GM18907 (cell line): ENCODE measurements around the gene CGRRF1.

Source experiments
- ATAC-seq: cut with Tn5 transposase; IDR thresholded peaks from one replicate; pipeline ENCODE4 v1.9.1; 2021; ENCODE audit warnings: mild to moderate bottlenecking, moderate library complexity; ENCODE audit not compliant: unreplicated experiment

The CGRRF1 gene

DNA sequence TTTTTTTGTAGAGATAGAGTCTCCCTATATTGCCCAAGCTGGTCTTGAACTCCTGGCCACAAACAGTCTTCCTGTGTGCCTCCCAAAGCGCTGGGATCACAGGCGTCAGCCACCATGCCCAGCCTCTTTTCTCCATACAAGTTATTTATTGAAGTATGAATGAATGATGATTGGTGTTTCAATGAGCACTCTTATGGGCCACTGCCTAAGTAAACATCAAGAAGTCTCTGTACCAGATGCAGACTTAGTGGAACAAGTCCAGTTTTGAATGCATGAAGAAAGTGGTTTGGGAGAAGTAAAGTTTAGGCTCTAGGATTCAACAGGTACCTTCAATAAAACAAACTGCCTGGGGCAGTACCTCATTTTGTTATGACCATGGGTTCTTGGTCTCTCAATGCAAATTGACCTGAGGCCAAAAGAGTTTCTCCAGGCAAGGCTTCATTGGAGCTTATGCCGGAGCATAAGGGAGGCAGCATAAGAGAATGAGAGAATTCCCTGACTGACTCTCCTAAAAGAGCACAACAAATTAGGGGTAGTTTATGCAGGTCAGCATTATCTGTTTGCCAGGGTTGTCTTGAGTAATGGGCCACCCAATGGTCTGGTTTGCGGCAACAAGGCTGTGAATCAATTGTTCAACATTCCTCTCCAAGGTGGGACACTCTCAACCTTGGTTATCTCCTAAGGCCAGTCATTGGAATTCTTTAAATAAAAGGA is 19.8 kb upstream of the CGRRF1 start:
- no peak for ATAC-seq

DNA sequence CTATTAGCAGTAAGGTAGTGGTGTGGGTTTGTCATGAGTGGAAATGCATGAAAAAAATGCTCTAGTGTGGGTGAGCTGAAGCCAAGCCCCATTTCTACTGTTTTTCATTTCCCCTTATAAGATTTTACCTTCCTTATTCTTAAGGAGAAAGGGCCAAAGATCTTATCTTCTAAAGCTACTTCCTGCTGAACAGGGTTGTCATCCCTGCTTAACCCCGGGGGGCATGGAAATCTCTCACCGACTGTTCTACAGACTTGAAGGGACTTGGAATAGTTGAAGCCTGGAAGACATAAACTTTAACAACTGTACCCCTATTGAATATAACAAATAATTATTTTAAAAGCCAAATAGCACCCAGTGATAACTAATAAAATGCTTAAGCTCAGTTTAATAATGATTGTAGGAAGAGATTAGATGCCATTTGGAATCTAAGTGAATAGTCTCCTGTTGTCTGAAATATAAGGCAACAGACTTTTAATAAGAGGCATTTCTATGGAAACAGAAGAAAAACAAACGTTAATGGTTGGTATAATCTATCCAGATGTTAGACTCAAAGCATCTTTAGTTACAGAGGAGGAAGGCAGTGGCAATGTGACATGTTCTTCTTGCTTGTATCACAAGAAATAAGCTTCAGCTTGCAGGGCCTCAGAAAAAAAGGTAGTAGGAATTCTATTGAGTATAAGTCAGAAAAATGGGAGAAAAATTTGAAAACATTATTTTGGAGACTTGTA is 19.1 kb upstream of the CGRRF1 start:
- ATAC-seq = no peak

DNA sequence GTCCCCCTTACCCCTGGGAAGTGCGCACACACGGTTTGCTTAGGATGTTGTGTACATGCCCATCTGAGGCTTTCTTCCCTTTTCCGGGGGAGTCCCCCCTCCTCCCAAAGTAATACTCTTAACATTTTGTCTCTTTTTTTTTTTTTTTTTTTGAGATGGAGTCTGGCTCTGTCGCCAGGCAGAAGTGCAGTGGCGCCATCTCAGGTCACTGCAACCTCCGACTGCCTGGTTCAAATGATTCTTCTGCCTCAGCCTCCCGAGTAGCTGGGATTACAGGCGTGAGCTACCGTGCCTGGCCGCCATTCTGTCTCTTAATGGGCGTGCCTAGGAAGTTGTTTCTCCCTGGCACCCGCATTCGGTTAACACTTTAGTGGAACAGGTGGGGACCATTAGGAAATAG is 16.4 kb upstream of the CGRRF1 start:
- no peak for ATAC-seq

DNA sequence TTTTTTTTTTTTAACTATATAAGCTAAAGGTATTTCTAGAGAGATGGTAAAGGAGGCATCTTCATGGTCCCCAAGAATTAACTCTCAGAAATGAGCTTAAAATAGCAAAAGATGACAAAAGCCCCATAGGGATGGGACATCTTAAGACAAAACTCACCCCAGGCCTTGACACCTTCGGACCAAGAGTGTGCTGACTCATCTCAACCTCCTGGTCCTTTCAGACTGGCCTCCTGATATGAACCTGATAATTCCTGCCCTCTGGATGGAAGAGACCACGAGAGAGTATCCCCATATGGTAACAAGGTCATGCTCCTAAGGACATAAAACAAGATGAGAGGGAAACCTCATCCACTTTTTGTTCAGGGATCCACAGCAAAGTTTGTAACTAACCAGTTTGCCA is 12.5 kb upstream of the CGRRF1 start:
- no peak for ATAC-seq

DNA sequence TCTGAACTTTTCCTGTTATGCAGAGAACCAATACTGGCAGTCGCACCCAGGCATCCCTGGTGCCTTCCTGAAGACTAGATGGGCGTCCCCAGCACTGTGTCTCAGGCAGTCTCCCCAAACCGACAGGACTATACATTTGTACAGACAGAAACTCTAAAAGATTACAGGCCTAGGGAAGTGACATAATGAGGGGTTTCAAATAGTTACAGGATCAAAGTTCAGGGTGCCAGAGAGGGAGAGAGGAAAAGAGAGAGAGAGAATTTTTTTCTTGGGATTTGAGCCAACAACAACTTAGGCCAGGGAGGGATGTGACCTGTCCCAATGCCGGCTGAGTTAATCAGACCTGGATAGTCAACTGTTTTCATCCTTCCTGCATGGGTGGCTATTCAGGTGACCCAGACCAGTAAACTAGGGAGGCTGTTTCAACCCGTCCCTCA is 11.6 kb upstream of the CGRRF1 start:
- no peak for ATAC-seq

DNA sequence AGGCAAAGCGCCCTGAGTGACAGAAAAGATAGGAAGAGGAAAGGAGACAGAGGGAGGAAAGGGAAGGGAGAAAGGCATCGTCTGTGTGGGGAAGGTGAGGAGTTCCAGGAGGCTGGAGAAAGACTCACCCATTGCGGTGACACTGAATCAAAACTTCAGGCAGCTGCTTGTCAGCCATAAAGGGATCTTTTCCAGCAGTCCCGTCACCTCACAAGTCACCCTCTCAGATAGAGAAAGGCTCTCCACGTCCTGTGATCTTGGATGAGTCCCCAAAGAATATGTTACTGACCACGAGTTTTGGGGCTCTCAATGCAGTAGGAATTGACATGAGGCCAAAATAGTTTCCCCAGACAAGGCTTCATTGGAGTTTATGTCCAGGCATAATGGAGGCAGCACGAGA is 11.1 kb upstream of the CGRRF1 start:
- ATAC-seq = no peak

DNA sequence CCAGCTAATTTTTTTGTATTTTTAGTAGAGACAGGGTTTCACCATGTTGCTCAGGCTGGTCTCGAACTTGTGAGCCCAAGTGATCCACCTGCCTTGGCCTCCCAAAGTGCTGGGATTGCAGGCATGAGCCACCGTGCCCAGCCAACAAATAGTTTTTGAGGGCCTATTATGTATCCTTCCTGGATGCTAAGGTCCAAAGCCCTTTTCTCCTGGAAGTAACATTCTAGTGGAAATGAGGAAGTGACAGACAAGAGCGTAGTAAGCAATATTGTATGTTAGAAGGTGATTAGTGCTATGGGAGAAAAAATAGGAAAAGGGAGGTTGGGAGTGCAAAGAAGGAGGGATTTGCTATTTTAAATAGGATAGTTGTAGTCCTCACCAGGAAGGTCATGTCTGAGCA is 9.0 kb upstream of the CGRRF1 start:
- ATAC-seq = no peak

DNA sequence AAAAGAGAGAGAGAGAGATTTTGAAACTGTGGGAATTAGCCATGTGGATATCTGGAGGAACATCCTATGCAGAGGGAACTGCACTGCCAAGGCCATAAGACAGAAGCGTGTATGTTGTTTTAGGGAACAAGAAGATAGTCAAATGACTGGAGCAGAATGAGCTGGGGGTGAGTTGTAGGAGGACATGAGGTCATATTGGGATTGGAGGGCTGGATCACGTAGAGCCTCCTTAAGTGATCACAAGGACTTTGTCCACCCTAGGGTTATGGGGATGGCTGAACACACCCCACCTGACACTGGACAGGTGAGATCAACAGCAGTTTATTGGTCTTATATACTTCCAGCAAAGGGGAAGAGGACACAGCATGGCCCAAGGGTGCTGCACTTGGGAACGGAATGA is 8.2 kb upstream of the CGRRF1 start:
- no peak for ATAC-seq

DNA sequence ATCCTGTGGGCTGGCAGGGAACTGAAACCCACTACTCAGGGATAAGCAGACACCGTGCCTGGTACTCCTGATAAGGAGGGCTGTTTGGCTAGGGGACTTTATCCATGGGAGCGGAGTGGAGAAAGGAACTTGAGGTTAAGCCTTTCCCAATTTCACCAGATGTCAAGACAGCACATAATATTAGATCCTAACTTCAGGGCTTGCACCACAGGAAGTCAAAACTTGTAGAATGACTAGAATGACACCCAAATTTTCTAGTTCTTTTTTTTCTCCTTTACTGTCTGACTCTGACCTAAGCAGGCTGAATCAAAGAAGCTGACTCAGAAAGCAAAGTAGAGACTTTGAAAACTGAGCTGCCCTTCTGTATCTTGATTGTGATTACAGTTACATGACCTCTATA is 7.1 kb upstream of the CGRRF1 start:
- ATAC-seq = no peak

DNA sequence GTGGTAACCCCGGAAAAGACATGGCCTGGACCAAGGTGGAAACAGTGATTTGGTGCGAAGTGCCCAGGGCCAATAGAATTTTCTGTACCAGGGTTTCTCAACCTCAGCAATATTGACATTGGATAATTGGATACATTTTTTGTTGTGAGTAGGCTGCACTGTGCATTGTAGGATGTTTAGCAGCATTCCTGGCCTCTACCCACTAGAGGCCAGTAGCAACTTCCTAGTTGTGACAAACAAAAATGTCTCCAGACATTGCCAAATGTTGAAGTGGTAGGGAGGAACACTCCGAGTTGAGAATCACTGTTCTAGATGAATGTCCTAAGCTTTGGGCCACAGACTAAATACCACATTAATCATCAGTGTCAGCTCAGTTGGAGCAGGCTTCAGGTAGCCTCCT is 6.2 kb upstream of the CGRRF1 start:
- ATAC-seq = no peak

DNA sequence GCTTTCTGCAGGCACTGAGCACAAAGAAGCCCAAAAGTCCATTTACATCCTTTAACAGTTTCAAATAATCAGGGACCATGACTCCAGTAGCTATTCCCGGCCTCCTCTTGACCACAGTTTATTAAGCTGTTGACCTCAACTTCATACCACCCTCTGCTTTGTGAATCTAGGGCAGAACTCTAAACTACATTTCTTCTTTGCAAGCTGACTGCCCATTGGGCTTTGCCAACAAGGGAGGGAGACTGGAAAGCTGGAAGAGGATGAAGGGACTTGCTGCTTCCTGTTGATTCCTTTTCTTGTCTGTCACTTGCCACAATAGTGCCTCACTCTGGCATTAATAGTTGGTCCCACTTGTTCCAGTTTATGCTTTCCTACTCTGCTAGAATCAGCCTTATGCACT is 2.7 kb downstream of the CGRRF1 start:
- no peak for ATAC-seq

DNA sequence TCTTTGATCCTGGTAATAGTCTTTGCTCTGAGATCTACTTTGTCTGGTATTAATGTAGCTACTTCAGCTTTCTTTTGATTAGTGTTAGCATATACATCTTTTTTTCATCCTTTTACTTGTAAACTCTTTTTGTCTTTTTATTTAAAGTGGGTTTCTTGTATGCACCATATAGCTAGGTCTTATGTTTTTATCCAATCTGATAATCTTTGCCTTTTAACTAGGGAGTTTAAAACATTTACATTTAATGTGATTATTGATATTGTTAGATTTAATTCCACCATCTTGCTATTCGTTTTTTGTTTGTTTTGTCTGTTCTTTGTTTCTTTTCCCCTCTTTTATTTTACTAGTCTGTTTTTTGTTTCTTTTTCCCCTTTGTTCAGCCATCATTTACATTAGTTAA is 6.0 kb downstream of the CGRRF1 start:
- no peak for ATAC-seq

DNA sequence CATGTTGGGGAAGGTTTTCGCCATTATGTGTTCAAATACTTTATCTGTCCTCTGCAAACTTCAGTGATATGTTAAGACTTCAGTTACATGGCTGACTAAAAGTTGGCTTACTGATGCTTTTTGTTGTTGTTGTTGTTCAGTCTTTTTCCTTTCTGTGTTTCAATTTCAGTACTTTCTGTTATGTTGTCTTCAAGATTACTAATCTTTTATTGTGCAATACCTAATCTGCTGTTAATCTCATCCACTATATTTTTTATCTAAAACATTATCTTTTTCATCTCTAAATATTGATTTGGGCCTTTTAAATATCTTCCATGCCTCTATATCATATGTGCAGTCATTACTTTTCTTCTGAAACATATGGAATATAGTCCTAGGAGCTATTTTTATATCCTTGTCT is 7.0 kb downstream of the CGRRF1 start:
- ATAC-seq = no peak

DNA sequence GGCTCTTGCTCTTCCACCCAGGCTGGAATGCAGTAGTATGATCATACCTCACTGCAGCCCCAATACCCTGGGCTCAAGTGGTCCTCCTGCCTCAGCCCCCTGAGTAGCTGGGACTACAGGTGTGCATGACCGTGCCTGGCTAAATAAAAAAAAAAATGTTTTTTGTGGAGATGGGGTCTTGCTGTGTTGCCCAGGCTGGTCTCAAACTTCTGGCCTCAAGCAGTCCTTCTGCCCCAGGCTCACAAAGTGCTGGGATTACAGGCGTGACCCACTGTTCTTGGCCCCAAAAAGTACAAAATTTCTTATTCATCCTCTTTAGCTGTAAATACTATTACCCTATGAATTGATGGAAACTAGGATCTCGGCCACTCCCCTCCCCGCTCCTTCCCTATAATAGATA is 14.7 kb downstream of the CGRRF1 start:
- ATAC-seq = no peak

DNA sequence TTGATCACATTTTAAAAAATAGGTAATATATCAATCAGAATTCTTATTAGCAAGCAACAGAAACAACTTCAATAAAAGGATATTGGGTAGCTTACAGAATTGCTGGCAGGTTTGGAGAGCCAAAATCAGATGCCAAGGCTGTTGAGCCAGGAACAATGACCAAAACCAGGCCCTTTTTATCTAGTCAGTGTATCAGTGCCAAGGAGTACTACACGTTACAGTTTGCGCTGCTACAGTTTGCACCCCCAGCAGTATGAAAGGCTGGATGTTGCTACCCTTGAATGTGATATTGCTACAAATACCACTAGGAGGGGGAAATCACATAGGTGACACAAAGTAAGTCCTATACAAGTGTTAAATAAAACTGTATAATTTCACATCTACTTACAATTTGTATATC is 19.3 kb downstream of the CGRRF1 start:
- ATAC-seq = no peak

DNA sequence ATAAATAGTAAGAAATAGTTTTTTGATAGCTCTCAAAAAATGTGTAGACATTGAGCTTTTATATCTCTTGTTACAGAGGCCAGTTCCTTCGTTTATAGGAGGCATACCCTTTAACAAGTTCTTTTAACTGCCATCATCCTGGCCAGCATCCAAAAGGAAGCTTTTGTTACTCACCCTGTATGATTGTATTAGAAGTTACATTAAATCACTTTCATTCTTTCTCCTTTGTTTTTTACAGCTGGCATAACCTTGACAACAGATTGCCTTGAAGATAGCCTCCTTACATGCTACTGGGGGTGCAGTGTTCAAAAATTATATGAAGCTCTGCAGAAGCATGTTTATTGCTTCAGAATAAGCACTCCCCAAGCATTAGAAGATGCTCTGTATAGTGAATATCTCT is 20.1 kb downstream of the CGRRF1 start:
- no peak for ATAC-seq

DNA sequence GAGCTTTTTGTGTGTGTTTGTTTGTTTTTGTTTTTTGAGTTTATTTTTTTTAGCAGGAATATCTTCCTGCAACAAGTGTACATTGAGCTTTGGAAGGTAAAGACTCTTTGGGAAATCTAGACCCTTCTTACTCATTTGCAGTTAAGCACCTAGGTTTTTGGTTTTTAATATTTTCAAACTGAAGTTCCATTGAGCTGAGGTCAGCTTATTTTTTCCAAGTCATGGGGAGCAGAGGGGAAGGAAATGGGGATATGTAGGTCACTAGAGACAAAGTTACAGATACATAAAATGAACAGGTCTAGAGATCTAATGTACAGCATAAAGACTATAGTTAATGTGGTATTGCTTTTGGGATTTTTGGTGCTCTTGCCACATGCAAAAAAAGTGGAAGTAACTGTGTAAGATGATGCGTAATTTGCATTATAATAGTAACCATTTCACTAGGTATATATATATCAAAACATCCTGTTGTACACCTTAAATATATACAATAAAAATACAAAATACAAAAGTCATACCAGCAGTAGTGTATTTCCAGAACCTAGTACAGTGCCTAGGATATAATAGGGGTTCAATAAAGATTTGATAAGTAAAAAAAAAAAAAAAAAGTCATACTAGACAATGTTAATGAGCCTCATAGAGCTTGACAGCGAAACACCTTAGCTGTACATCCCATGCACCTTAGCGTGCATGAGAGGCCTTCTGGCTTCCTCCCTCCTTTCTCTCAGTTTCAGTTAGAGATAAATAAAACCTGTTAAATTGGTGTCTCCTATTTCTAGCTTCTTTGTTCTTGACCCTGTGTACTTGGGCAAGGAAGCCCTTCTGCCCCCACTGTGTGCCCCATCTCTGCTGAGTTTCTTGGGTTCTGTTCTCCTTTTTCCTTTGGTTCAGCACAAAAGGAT is 22.7 kb downstream of the CGRRF1 start:
- ATAC-seq = peak; percentile 86

DNA sequence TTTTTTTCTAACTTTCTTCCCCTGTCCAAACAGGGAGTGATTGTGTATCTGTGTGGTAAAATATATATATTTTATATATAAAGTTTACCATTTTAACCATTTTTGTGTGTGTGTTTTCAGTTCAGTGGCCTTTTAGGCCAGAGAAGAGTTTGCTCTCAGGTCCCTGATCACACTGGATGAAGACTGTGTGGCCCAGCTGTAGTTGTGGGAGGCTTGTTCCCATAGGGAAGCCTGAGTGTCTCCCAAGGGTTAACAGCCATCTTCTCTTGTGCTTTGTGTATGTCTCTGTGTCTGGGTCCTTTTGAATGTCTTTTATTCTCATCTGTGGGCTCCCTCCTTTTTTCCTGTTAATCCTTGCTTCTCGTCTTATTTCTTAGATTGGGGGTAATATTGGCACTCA is 23.4 kb downstream of the CGRRF1 start:
- ATAC-seq = no peak

DNA sequence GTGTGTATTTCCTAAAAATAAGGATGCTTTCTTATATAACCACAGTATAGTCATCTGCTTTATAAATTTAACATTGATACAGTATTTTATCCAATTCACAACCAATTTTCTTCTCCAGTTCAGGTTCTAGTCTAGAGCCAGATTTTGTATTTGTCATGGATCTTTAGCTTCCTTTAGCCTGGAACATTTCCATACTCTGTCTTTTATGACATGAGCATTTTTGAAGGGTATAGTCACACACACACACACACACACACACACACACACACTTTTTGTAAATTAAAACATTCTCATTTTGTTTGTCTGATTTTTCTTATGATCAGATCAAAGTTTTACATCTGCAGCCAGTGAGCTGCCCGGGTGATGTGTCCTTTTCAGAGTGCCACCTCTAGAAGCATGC is 25.4 kb downstream of the CGRRF1 start:
- no peak for ATAC-seq

DNA sequence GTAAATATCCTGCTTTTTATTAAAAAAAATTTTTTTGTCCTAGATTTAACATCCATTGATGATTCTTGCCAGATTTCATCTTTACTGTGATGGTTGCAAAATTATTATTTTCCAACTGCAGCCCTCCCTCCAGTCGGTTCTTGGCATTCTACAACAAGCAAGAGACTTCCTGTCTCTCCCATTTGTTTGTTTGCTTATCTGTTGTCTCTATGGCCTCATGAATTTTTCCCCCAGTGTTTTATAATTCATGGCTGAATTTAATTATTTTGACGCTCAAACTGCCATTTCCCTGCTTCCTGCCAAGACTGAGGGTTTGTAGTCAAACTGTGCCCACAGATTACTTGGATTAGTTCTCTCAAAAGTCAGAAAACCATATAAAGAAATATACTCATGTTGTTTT is 25.9 kb downstream of the CGRRF1 start:
- no peak for ATAC-seq

DNA sequence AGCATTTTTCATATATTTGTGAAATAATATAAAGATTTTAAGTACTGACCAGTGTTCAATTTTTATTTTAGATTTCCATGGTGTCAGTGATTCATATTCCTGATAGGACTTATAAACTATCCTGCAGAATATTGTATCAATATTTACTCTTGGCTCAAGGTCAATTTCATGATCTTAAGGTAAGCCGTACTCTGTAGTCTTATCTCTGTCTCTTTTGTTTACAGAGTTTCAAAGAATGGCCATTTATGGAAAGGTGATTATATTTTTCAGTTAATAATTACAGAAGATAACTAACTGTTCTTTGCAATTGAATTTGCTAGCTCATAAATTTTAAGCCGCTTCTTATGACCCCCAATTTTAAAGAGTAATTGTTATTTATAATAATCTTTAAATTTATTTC is 27.9 kb downstream of the CGRRF1 start:
- no peak for ATAC-seq

DNA sequence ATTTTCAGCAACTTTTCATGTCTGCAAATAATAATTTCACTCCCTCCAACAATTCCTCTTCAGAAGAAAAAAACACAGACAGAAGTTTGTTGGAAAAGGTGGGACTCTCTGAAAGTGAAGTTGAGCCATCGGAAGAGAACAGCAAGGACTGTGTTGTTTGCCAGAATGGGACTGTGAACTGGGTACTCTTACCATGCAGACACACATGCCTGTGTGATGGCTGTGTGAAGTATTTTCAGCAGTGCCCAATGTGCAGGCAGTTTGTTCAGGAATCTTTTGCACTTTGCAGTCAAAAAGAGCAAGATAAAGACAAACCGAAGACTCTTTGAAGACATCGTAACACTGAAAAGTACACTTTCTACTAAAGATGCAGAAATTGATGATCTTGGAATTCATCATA is 28.3 kb downstream of the CGRRF1 start:
- ATAC-seq = no peak
